GM21825 (cell line): ENCODE results near the gene DOCK4.

Experiments
- ATAC-seq: cut with Tn5 transposase; IDR thresholded peaks from one replicate; pipeline ENCODE4 v1.9.1; 2021; ENCODE audit warnings: mild to moderate bottlenecking, moderate library complexity; ENCODE audit not compliant: unreplicated experiment

DOCK4 gene

DNA sequence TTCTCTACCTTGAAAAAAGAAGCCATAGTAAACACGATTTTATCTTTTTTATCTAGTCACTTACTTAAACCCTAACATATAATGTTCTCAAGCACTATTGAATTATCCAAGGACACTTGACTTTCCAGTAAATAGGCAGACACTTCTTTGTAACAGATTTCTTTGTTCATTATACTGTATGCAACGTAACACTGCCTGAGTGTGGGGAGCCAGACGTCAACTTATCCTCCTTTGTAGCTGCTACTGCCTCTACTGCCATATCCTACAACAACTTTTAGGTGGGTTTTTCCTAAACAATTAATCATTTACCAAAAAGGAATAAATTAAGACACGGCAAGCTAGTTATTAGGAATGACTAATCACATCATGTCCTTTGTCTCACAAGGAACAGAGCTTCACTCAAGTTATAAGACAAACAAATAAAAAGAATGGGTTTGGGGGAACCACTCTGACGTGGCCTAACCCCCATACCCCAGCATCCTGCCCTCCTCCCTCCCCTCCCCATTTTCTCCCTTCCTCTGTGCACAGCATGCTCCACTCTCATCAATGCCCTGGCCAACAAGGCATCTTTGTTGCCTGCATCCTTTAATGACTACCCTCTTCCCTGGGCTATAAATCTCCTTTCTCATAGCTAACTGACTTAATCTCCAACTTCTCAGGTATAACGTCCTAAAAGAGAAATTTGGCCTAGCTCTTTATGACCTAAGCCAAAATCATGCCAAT lies 43.3 kb downstream of the DOCK4 start:
- no peak for ATAC-seq

DNA sequence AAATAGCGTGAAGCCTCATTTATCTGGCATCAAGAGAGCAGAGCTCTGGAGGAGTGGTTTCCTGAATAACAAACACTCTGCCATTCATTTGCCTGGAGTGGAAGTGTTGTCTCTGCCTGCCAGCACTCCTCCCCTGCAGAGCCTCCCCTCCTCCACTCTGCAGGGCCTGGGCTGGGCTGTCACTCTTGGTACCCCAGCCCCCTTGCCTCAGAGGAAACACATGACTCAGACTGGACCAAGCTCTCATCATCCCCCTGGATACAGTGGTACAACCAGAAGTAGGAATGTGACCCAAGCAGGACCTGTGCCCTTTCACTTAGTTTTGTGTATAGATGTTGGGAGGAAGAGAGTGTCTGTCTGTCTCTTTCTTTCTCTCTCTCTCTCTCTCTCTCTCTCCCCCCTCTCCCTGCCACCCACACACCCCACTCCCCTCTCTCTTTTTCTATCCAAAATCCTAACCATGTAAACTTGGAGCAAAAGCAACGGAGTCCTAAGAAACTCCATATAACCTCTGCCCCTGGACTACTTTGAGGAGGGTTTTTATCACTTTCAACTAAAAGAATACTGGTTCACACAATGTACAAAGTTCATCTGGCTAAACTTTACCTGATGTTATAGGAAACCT lies 43.9 kb downstream of the DOCK4 start:
- no peak for ATAC-seq

DNA sequence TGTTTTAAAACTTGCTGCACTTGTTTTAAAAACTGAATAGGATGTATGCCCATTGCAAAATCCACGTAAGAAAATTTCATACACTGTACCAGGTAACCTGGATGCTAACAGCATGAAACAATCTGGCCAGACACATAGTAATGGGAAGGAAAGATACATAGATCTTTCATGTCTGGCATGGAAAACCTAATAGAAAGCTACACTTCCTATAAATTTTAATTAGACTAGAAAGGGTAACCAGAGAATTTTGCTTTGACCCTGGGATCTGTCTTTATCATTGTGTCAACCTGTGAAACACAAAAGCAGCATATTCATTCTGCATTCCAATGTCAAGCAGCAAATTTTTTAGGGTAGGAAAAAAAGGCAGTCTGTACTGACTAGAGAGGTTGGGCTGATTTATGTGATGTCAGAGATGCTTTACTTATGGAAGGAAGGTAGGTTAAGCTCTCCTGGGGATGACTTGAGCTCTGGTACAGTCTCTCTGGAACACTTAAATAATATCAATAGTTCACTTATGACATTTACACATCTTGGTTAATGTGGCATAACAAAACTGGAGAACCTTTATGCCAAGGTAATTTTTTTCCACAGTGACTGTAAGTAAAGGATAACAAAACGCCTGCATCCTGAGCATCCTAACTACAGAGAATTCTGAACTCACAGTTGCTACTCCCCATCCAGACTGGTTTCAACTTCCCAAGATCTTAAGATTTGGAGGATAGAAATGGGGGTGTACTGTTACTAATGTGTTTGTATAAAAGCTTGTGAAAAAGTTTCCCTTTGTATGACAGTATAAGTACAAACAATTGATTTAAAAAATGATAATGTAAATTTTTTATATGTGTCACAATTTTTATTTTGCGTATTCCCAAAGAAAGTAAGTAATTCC lies 44.7 kb downstream of the DOCK4 start:
- no peak for ATAC-seq

DNA sequence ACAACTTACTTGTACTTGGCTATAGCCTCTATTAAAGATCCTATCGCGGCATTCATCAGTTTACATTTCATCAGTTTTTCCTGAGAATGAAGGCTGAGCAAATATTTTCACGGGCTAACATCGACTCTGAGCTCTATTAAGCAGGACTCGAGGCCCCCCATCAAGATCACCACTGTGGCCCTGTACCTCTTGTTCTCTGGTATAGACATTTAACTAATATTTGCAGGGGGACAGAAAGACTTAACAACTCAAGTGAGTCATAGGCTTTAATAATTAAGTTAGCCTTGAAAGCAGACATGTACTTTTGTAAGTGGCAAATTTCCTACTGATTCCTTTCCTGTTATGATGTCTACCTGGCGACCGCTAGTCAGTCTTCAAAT lies 45.4 kb downstream of the DOCK4 start:
- ATAC-seq, result no peak

DNA sequence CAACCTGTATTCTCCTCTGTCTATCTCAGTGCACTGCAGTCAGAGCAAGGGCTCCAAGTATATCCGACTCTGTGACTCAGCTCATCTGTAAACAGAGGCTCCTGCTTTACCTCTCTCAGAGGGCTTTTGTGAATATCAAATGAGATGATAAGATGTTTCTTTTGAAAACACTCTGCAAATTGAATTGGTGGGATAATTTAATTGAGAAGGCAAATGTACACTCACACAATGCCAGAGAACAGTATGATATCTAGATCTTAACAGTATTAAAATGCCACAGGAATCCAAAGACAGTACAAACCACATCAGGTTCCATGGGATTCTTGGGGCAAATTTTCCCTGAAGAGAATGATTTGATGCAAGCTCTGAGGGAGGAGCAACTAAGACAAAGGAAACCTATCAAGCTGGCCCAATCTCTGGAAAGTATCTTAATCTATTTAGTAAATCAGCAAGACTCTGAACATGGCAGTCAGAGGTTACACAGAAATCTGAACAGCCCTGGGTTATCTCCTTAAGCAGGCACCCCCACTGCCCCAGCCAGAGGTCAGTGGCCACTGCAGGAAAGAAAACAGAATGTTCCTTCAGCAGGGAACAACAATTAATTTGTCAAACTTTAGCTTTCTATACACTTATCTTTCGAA lies 45.9 kb downstream of the DOCK4 start:
- no peak for ATAC-seq

DNA sequence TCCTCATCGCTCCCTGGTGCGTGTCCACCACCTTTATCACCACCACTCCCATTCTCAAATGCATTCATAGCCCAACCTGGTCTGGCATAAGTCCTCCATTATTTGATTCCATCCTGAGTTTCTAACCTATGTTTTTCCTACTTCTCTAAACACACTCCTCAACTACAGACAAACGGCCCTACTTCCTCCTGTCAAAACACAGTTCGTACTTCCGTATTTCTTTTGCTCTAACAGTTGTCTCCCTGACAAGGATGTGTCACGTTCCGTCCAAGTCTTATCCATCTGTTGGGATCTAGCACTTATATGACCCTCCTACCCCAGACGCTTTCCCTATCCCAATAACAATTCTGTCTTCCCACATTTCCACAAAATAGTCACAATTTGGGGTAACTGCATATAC lies 46.8 kb downstream of the DOCK4 start:
- ATAC-seq, result no peak

DNA sequence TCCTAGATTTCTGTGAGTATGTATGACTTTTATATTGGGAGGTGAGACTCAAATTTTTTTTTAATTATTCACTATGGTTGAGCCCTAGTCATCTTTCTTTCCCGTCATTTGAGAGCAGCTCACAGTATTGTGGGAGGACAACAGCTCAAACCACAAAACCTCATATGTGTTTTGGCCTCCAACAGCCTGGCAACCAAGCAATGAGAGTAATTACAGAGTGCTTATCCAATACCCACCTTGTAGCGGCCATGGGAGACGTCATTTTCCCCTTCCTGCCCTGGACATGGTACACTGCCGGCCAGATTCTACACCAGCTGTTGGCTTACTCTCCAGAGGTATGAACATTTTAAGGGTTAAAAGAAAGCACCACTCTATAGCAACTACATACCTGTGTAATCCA lies 49.1 kb downstream of the DOCK4 start:
- no peak for ATAC-seq

DNA sequence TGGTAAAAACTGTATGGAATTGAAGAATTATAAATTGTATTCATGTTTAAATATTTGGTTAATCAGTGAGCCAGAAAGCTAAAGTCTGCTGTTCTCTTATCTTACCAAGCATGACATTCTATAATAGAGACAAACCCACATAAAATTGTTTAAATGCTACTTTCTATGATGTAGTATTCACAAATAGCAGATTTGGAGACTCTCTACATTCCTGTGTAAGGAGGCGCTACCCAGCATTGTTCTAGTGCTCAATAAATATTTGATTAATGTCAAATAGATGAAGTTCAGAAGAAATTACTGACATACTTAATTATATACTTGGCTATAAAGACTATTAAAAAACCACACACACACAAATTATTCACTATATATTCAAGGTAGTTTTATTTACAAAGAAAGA lies 49.8 kb downstream of the DOCK4 start:
- no peak for ATAC-seq

DNA sequence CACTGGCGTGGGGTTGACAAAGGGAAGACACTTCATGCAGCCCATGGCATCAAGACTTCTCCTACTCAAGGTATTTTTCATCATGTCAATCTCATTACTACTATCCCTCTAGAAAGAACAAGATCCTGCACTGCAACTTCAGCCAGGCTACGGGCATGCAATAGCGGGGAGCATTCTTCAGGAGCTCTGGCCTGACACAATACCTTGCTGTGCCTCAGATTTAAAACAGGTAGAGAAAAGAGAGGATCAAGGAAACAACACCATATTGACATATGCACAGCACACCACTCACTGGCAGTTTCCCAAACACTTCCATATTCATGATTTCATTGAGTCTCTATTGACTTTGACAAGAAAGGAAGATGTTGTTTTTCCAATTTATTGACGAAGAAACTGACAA lies 51.5 kb downstream of the DOCK4 start:
- no peak for ATAC-seq

DNA sequence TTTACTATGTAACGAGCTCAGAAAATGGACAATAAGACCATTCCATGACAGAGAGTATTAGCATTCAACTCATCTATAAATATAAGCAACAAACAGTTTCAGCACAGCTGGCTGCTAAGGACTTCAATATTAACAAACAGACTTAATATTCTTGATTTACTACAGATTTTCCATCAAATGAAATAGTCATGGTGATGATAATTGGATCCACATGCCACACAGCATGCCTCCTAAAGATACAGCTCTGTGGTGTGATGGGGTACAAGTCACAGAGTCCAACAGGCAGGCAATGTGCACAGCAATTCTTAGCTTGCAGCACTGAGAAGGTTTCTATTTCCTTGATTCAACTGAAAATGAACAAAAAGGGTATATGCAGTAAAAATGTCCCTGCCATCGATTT lies 54.0 kb downstream of the DOCK4 start:
- ATAC-seq, result no peak

DNA sequence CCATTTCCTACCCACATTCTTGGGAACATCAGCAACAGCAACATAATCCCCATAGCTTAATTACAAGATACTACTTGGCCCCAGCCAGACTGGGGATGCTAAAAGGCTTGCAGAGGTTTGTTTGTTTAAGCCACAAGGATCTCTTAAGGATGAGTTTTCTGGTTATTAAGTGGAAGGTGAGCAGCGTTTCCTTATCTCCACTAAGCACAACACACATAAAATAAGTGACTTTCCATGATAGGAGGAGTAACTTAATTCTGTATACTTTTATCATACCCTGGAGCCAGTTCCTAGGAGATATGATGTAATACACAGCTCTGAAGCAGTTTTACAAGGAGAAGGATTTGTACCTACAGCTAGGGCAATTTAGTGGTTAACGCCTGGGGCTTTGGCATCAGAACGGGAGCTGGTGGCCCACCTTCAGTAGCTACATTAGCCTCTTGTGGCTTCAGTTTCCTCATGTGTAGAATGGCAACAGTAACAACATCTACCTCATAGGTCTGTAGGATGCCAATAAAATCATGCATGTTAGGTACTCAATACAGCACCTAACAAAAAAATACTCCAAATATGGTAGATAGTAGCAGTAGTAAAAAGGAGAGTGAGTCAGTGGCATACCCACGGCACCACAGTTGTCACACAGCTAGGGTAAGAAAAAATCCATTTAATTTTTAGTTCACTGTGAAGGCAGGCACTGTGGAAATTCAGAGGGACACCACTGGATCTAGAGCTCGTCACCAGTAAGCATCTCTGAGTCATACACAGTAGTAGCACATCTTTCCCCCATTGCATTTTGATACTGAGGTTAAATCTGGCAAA lies 55.2 kb downstream of the DOCK4 start:
- no peak for ATAC-seq

DNA sequence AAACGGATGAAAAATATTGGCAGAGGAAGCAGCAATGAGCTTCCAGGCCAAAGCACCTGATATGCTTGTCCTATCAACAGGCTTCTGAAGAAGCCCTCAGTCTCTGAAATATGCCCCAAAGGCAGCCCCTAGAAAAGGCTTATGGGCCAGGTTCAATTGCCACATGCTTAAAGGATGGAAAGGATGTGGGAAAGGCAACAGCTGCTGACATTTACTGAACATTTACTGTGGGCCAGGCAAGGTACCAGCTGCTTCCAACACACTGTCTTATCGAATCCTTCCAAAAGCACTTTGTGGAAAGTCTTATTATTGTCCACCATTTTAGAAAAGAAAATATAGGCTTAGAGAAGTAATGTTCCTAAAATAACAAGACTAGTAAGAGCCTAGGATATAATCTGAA lies 56.5 kb downstream of the DOCK4 start:
- no peak for ATAC-seq

DNA sequence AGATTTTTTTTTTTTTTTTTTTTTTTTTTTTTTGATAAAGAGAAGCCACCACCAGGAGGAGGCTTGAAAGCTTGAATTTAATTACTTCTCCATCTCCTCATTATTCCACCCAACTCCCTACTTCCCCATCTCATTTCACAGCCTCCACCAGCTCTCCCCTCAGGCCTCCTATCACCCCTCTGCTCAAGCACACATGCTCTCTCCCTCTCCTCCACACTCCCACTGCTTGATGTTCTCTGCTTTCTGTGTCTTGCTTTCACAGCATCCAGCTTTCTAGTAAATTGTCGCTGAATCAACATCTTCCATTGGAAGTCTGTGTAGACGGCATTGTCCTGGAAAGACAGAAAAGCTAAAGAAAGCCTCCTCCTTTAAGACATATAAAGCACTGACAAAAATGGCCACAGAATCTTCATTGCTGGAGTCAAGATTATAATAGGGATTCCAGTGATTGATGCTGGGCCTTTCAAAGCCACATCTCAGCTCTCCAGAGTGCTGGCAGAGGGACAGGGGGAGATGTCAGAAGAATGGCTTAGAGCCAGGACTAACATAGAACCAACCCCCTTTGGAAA lies 58.3 kb downstream of the DOCK4 start:
- ATAC-seq, result no peak

DNA sequence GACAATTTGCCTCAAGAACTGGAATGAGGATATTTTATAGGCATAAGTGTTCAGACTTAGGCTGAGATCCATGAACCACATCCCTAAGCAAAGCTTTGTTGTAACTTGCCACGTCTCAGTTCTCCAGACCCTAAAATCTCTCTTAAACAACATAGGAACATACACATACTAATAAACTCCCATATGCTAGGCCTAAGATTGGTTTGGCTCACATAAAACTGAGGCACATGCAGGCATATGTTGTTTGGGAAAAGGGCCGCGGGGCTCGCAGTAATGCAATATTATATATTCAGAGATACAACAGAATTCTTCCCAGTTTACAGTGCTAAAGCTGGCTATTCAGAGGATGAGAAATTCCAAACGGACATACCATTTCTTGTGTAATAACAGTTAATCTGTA lies 61.0 kb downstream of the DOCK4 start:
- ATAC-seq, result no peak

DNA sequence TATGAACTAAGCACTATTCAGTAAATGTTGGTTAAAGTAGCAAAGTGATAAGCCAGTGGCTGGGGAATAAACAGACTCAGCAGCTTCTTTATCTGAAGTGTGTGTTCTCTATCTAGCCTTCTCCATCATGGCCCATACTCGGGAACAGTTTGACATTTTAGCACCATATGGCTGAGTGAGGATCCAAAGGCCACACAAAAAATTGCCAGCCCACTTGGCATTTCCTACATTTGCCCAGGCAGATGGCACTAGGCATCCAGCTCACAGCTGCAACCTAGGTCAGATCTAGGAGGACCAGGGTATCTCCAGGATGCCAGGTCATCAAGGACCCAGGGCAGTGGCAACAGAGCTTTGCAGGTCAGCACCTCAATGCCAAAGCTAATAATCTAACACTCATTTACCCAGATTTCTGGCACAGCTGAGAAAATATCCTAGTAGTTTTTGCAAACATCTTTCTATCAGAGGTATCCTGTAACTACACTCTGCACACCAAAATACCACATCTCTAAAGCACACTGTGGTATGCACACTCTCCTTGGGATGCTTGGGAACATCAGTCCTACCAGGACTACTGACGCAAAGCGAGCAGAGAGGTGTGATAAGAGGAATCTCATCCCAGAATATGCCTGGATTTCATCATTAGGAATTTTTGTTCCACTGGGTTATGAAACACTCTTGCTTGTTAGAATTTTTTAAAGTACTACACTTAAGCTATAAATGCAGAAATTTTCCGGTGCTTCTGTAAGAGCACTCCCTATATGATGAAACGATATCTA lies 61.7 kb downstream of the DOCK4 start:
- ATAC-seq, result no peak

DNA sequence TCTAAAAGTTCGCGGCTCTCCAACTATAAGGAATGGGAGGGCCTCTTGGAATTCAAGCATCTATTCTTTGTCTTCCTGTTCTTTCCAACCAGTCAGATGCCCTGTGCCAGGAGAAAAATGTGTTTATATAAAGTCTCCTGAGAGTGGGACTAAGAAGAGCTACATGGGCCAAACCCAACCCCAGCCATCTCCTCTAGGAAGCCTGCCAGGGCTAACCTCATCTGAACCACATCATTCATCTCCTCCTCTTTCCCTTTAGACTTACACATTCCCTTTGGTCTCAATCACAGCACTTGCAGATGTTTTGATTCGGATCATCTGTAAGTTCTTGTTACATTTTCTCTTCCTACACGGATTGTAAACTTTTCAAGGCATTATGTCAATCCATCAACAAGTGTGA lies 62.6 kb downstream of the DOCK4 start:
- no peak for ATAC-seq

DNA sequence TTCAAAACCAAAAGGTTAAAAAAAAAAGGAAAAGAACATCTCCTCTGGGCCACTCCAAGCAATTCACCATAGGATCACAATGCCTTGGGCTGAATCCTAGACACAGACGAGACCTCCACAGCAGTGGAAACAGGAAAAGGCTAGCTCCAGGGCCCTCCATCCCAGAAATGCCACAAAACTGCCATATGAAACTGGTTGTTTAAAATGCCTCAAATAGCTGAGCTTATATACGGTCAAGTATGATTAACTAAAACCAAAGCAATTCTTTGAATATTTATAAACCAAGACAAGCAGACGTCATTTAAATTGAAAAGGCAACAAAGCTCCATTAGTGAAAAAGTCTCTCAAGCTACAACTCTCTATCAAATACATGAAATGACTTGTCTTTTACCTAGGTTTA lies 63.1 kb downstream of the DOCK4 start:
- no peak for ATAC-seq

DNA sequence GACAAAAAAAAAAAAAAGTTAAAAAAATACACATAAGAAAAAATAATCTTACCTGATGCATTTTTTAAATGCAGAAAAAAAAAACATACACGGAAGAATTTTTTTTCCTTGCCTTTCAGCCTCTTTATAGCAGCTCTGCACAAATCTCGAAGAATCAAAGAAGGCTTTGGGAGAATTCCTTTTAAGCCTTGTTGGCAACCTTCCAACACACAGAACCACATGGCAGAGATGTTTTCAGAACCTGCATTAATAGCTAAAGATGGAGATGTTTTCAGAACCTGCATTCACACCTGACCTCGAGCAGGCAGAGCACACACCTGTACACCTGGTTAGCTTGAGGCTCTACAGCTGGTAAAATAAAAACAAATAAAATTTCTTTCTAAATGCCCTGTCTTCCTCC lies 65.6 kb downstream of the DOCK4 start:
- no peak for ATAC-seq

DNA sequence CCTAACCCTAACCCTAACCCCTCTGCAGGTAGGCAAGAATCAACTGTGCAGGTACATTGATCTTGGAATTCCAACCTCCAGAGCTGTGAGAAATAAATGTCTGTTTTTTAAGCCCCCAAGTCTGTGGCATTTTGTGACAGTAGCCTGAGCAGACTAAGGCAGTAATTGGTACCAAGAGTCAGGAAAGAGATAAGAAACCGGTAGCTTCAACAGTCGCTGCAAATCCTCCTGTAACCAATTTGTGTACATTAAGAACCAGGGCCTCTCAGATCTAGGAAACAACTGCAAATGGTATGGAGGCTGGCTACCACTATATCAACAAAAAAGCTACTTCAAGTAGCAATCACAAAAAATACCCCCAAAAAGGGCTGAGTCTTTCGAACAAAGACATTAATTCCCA lies 67.3 kb downstream of the DOCK4 start:
- no peak for ATAC-seq
